ENCODE measurements around the gene GRIFIN. TPM values are rescaled to one million over a fixed set of nuclear protein-coding genes. Genes with fewer than 3 reads are reported as not detected.

GRIFIN gene
- total RNA-seq, 1 donor from 2014 or later, result not detected

DNA sequence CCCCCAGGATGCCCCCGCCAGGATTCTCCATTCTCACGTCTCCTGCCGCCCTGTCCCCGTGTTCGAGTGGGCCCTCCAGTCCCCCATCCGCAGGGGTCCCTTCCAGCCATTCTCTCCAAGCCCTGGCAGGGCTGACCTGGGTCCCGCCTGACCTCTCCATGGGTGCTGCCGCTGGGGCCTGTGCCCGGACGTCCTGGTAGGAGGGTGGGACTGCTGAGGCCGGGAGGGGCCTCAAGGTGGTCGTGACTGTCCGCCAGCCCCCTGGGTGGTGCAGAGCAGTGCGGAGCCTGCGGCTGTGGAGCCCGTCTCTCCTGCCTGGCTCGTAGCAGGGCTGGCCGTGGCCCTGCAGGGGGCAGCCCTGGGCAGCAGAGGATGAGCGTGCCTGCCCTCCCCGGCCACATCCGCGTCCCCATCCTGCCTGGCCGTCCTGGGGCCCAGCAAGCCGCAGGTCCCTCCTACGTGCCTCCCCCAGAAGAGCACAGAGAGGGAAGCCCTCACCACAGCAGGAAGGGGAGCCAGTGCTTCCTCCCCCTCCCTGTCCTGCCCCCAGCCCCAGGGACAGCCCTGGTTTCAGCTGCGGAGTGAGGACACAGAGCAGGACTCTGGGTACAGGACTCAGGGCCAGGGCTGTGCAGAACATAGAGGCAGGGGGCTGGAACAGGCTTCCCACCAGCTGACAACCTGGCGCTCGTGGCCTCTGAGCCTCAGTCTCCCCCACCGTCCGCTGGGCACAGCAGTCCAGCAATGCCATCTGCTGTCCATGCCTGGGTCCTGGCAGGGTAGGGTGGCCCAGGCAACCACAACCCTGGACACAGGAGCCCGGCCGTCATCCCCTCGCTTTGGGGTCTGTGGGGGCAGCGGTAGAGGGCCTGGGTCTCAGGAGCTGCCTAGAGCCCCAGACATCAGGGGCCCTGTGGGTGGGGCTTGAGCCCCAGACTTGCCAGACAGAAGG is 1.5 kb upstream of the GRIFIN start:
- Mint-ChIP-seq H3K4me1 (ENCODE audit: unreplicated experiment) (peaks cover 6% of the 10 kb centered on the region), H3K36me3 (ENCODE audit: low read depth, unreplicated experiment) (peaks cover 4% of the 10 kb centered on the region), H3K27ac (ENCODE audit: unreplicated experiment) (no peak overlapping the region), H3K9me3 (ENCODE audit: unreplicated experiment) (no peaks in the 10 kb centered on the region), H3K4me3 (ENCODE audit: unreplicated experiment) (no peak overlapping the region), H3K27me3 (ENCODE audit: unreplicated experiment) (peaks cover 5% of the 10 kb centered on the region)
- DNase-seq (ENCODE audit: low spot score), result peak; percentile 85
- peak; percentile 32 for TF ChIP-seq CTCF (IDR thresholded peaks at IDR 0.05; ENCODE audit: unreplicated experiment)

GRCh38 chr7:2476776-2477446 is 713 bp upstream of the GRIFIN start:
- no peak for TF ChIP-seq CTCF (IDR thresholded peaks at IDR 0.05; ENCODE audit: unreplicated experiment)
- DNase-seq (ENCODE audit: low spot score), result no peak
- Mint-ChIP-seq H3K27ac (ENCODE audit: unreplicated experiment) (no peak overlapping the region), H3K4me1 (ENCODE audit: unreplicated experiment) (peaks cover 6% of the 10 kb centered on the region), H3K36me3 (ENCODE audit: low read depth, unreplicated experiment) (peaks cover 4% of the 10 kb centered on the region), H3K4me3 (ENCODE audit: unreplicated experiment) (no peak overlapping the region), H3K27me3 (ENCODE audit: unreplicated experiment) (peaks cover 6% of the 10 kb centered on the region), H3K9me3 (ENCODE audit: unreplicated experiment) (no peaks in the 10 kb centered on the region)

DNA sequence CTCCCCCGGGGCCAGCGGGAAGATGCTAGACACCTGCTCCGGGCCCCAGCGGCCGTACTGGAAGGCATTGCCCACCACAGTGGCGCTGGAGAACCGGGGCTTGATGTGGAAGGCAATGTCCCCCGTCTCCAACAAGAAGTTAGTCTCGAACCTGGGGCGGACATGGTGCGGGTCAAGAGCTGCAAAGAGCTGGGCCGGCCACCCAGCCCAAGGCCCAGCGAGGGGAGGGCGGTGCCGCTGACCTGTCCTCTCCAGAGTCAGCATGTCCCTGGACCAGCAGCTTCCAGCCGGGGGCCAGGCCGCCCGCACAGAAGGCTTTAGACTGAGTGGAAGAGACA is 551 bp downstream of the GRIFIN start:
- H3K9me3 Mint-ChIP-seq (ENCODE audit: unreplicated experiment), result no peaks in the 10 kb centered on the region
- H3K4me3 Mint-ChIP-seq (ENCODE audit: unreplicated experiment), result no peak overlapping the region
- no peak for DNase-seq (ENCODE audit: low spot score)
- peaks cover 6% of the 10 kb centered on the region for H3K27me3 Mint-ChIP-seq (ENCODE audit: unreplicated experiment)
- TF ChIP-seq CTCF (IDR thresholded peaks at IDR 0.05; ENCODE audit: unreplicated experiment), result no peak
- peaks cover 4% of the 10 kb centered on the region for H3K36me3 Mint-ChIP-seq (ENCODE audit: low read depth, unreplicated experiment)
- no peak overlapping the region for H3K27ac Mint-ChIP-seq (ENCODE audit: unreplicated experiment)
- H3K4me1 Mint-ChIP-seq (ENCODE audit: unreplicated experiment), result peaks cover 8% of the 10 kb centered on the region

DNA sequence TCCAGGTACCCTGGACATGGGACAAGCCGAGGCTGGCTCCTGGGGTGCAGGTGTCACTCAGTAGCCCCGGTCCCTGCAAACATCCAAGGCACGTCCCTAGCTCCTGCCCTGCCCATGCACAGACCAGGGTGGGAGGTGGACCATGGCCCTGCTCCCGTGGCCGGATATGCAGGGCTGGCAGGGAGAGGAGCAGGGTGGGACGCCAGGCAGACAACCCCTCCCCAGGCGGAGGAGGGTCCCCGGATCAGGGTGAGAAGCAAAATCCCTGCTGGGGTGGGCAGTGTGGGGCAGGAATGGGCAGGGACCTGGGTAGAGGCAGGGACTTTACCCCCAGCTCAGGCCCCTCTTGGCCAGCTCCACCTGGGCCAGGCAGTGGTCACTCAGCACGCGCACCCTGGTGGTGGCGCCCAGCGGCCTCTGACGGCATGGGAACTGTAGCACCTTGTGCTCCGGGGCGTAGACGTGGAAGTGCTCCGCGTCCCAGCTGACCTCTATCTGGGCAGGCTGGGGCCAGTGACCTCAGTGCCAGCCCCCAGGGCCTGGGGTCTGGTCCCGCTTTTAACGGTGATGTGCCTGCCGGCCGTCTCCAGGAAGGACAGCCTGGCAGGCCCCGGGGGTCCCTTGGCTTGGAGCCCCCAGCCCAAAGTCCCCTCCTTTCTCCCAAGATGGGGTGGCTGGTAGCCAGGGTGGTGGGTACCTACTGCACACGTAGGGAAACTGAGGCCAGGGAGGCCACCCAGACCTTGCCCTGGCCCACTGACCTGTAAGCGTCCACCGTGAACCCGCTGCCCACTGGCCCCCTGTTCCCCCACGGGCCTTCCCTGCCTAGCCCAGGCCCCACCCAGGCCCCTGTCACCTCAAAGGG is 1.2 kb downstream of the GRIFIN start:
- no peak for DNase-seq (ENCODE audit: low spot score)
- H3K4me1 Mint-ChIP-seq (ENCODE audit: unreplicated experiment), result peaks cover 14% of the 10 kb centered on the region
- no peak for TF ChIP-seq CTCF (IDR thresholded peaks at IDR 0.05; ENCODE audit: unreplicated experiment)
- peaks cover 4% of the 10 kb centered on the region for H3K36me3 Mint-ChIP-seq (ENCODE audit: low read depth, unreplicated experiment)
- H3K9me3 Mint-ChIP-seq (ENCODE audit: unreplicated experiment), result no peaks in the 10 kb centered on the region
- H3K27me3 Mint-ChIP-seq (ENCODE audit: unreplicated experiment), result peaks cover 8% of the 10 kb centered on the region
- no peak overlapping the region for H3K4me3 Mint-ChIP-seq (ENCODE audit: unreplicated experiment)
- H3K27ac Mint-ChIP-seq (ENCODE audit: unreplicated experiment), result no peak overlapping the region
